NCI-H345 treated with DMSO at 0.1 percent for 48 hours (cell line): ENCODE measurements around the gene QDPR.
"Not testable (repeated sequence)": the region's sequence is repeated elsewhere in the genome, so short reads cannot be mapped to it uniquely, and the experiment has no call there.

Experiments
- DNase-seq: peaks from one replicate; lab custom pipeline; 2025; ENCODE audit not compliant: unreplicated experiment; lab: John Stamatoyannopoulos, UW

QDPR gene

GRCh38 chr4:17492058-17492741 is 19.7 kb downstream of the QDPR start:
- DNase-seq: no peak

GRCh38 chr4:17491196-17491595 is 20.7 kb downstream of the QDPR start:
- no peak for DNase-seq

GRCh38 chr4:17490575-17491059 is 21.3 kb downstream of the QDPR start:
- no peak for DNase-seq

GRCh38 chr4:17489721-17490120 is 22.2 kb downstream of the QDPR start:
- no peak for DNase-seq

GRCh38 chr4:17489123-17489522 is 22.8 kb downstream of the QDPR start:
- no peak for DNase-seq

- DNase-seq: no peak
Observed at GRCh38 chr4:17482716-17483115, 29.2 kb downstream of the QDPR start.

GRCh38 chr4:17480955-17481354 is 30.9 kb downstream of the QDPR start:
- DNase-seq: no peak

GRCh38 chr4:17480210-17480927 is 31.5 kb downstream of the QDPR start:
- DNase-seq: no peak

- DNase-seq: no peak
Observed at GRCh38 chr4:17477774-17478472, 34.0 kb downstream of the QDPR start.

GRCh38 chr4:17476853-17477252 is 35.0 kb downstream of the QDPR start:
- DNase-seq: no peak

GRCh38 chr4:17475481-17475880 is 36.4 kb downstream of the QDPR start:
- no peak for DNase-seq

GRCh38 chr4:17469931-17470674 is 41.8 kb downstream of the QDPR start:
- DNase-seq: no peak

GRCh38 chr4:17468619-17469221 is 43.2 kb downstream of the QDPR start:
- DNase-seq: no peak

GRCh38 chr4:17463606-17464005 is 48.3 kb downstream of the QDPR start:
- DNase-seq: no peak

GRCh38 chr4:17450269-17450804 is 61.6 kb downstream of the QDPR start:
- no peak for DNase-seq

GRCh38 chr4:17448689-17449088 is 63.2 kb downstream of the QDPR start:
- no peak for DNase-seq

GRCh38 chr4:17447675-17448298 is 64.1 kb downstream of the QDPR start:
- DNase-seq: no peak

GRCh38 chr4:17447056-17447455 is 64.8 kb downstream of the QDPR start:
- no peak for DNase-seq

GRCh38 chr4:17442477-17442876 is 69.4 kb downstream of the QDPR start:
- not testable (repeated sequence) for DNase-seq

- no peak for DNase-seq
Observed at GRCh38 chr4:17437396-17437795, 74.5 kb downstream of the QDPR start.
